Neuron (in vitro differentiated cells): ENCODE measurements around the gene CT47C1.

Experiments
- H2AFZ ChIP-seq: one replicate; pipeline ENCODE4 v1.6.1; 2013; ENCODE audit warnings: low read depth, mild to moderate bottlenecking, inconsistent platforms, low read length, moderate library complexity
- H3K27me3 ChIP-seq: one replicate; pipeline ENCODE4 v1.6.1; 2013; ENCODE audit warnings: low read length; ENCODE audit not compliant: insufficient read depth
- H3K36me3 ChIP-seq: one replicate; pipeline ENCODE4 v1.6.1; 2013; ENCODE audit warnings: low read length; ENCODE audit not compliant: insufficient read depth
- H3K4me1 ChIP-seq: one replicate; pipeline ENCODE4 v1.6.1; 2013; ENCODE audit warnings: low read length; ENCODE audit not compliant: insufficient read depth
- H3K4me3 ChIP-seq: 2 replicates; pipeline ENCODE4 v1.5.1; 2013; ENCODE audit warnings: mild to moderate bottlenecking, low read length, moderate library complexity
- H3K9me3 ChIP-seq: one replicate; pipeline ENCODE4 v1.6.1; 2013; ENCODE audit warnings: low read length

Gene CT47C1

GRCh38 chrX:119089619-119090018 lies 16.8 kb downstream of the CT47C1 start:
- Histone ChIP-seq H3K36me3 (no peaks in the 10 kb centered on the region), H3K4me3 (no peak overlapping the region), H3K9me3 (no peaks in the 10 kb centered on the region), H3K27me3 (peaks cover 7% of the 10 kb centered on the region), H2AFZ (no peak overlapping the region), H3K4me1 (no peaks in the 10 kb centered on the region)

GRCh38 chrX:119090627-119091026 lies 17.8 kb downstream of the CT47C1 start:
- H3K27me3 ChIP-seq = peaks cover 5% of the 10 kb centered on the region
- no peaks in the 10 kb centered on the region for H3K9me3 ChIP-seq
- H3K4me3 ChIP-seq = no peak overlapping the region

GRCh38 chrX:119093991-119094735 lies 21.4 kb downstream of the CT47C1 start:
- H2AFZ ChIP-seq = no peak overlapping the region
- H3K4me1 ChIP-seq = no peaks in the 10 kb centered on the region
- no peaks in the 10 kb centered on the region for H3K27me3 ChIP-seq
- no peak overlapping the region for H3K4me3 ChIP-seq
- no peaks in the 10 kb centered on the region for H3K36me3 ChIP-seq
- no peaks in the 10 kb centered on the region for H3K9me3 ChIP-seq

More at GRCh38 chrX:119090627-119091026, 17.8 kb downstream of the CT47C1 start:
- Histone ChIP-seq H2AFZ (no peak overlapping the region), H3K4me1 (no peaks in the 10 kb centered on the region), H3K36me3 (no peaks in the 10 kb centered on the region)

- no peak overlapping the region for H2AFZ ChIP-seq
Measured at GRCh38 chrX:119094819-119095218, 22.0 kb downstream of the CT47C1 start.

GRCh38 chrX:119095936-119096335 lies 23.1 kb downstream of the CT47C1 start:
- Histone ChIP-seq H3K9me3 (no peaks in the 10 kb centered on the region), H3K27me3 (no peaks in the 10 kb centered on the region), H3K4me3 (no peak overlapping the region), H3K4me1 (no peaks in the 10 kb centered on the region), H2AFZ (no peak overlapping the region), H3K36me3 (no peaks in the 10 kb centered on the region)

More at GRCh38 chrX:119094819-119095218, 22.0 kb downstream of the CT47C1 start:
- Histone ChIP-seq H3K27me3 (no peaks in the 10 kb centered on the region), H3K9me3 (no peaks in the 10 kb centered on the region), H3K36me3 (no peaks in the 10 kb centered on the region), H3K4me1 (no peaks in the 10 kb centered on the region), H3K4me3 (no peak overlapping the region)

GRCh38 chrX:119101168-119101567 lies 28.4 kb downstream of the CT47C1 start:
- Histone ChIP-seq H2AFZ (no peak overlapping the region), H3K36me3 (no peaks in the 10 kb centered on the region), H3K4me3 (no peak overlapping the region), H3K4me1 (no peaks in the 10 kb centered on the region), H3K27me3 (no peaks in the 10 kb centered on the region), H3K9me3 (no peaks in the 10 kb centered on the region)

- H3K36me3 ChIP-seq = no peaks in the 10 kb centered on the region
- H3K27me3 ChIP-seq = no peaks in the 10 kb centered on the region
- no peaks in the 10 kb centered on the region for H3K9me3 ChIP-seq
- H3K4me1 ChIP-seq = no peaks in the 10 kb centered on the region
- H2AFZ ChIP-seq = no peak overlapping the region
- no peak overlapping the region for H3K4me3 ChIP-seq
Measured at GRCh38 chrX:119105826-119106225, 33.0 kb downstream of the CT47C1 start.

- no peak overlapping the region for H3K4me3 ChIP-seq
- H3K27me3 ChIP-seq = no peaks in the 10 kb centered on the region
- no peak overlapping the region for H2AFZ ChIP-seq
- no peaks in the 10 kb centered on the region for H3K36me3 ChIP-seq
- no peaks in the 10 kb centered on the region for H3K4me1 ChIP-seq
- no peaks in the 10 kb centered on the region for H3K9me3 ChIP-seq
Measured at GRCh38 chrX:119107206-119107605, 34.4 kb downstream of the CT47C1 start.

GRCh38 chrX:119118780-119119395 lies 46.1 kb downstream of the CT47C1 start:
- H3K27me3 ChIP-seq = peaks cover 9% of the 10 kb centered on the region
- no peak overlapping the region for H2AFZ ChIP-seq
- H3K4me3 ChIP-seq = no peak overlapping the region
- no peaks in the 10 kb centered on the region for H3K4me1 ChIP-seq
- no peaks in the 10 kb centered on the region for H3K9me3 ChIP-seq
- H3K36me3 ChIP-seq = no peaks in the 10 kb centered on the region

GRCh38 chrX:119121341-119121740 lies 48.5 kb downstream of the CT47C1 start:
- H3K4me3 ChIP-seq = no peak overlapping the region
- H3K36me3 ChIP-seq = no peaks in the 10 kb centered on the region
- no peak overlapping the region for H2AFZ ChIP-seq
- peaks cover 7% of the 10 kb centered on the region for H3K27me3 ChIP-seq
- H3K4me1 ChIP-seq = no peaks in the 10 kb centered on the region
- no peaks in the 10 kb centered on the region for H3K9me3 ChIP-seq
